Activated CD8-positive, alpha-beta memory T cell treated with anti-CD3 and anti-CD28 coated beads for 48 hours (primary cell): ENCODE results near the gene TAOK1.

ENCODE experiments used
- DNase-seq, 3 experiments: peaks; one replicate each; pipeline ENCODE4 v3.0.0-alpha.2; 2020; ENCODE audit warnings: low read depth in 2 of 3, low spot score in 2 of 3

Gene TAOK1

GRCh38 chr17:29568331-29569244, 178.4 kb downstream of the TAOK1 start, which contains the start of gene TP53I13:
TP53I13 (plus strand) TSS chr17:29568701; CDS start chr17:29568759, 58 bp downstream.
- peak in 2 of 3 experiments; percentile 73 to 78 for DNase-seq

- no peak for DNase-seq
These were observed 179.2 kb downstream of the TAOK1 start for GRCh38 chr17:29569245-29569950.

GRCh38 chr17:29570521-29570920, 180.4 kb downstream of the TAOK1 start:
- DNase-seq: no peak

- no peak for DNase-seq
These were observed 181.3 kb downstream of the TAOK1 start for GRCh38 chr17:29571486-29571882.

- no peak for DNase-seq
These were observed 181.9 kb downstream of the TAOK1 start for GRCh38 chr17:29571883-29572681.

- no peak for DNase-seq
These were observed 182.8 kb downstream of the TAOK1 start for GRCh38 chr17:29572691-29573557.

- no peak for DNase-seq
These were observed 183.4 kb downstream of the TAOK1 start for GRCh38 chr17:29573558-29573869.

GRCh38 chr17:29573871-29574731, 183.9 kb downstream of the TAOK1 start:
- DNase-seq: no peak

- DNase-seq: no peak
These were observed 184.8 kb downstream of the TAOK1 start for GRCh38 chr17:29574732-29575510.

- no peak for DNase-seq
These were observed 185.5 kb downstream of the TAOK1 start for GRCh38 chr17:29575511-29576213.

- DNase-seq: no peak
These were observed 186.2 kb downstream of the TAOK1 start for GRCh38 chr17:29576214-29577000.

GRCh38 chr17:29577001-29577370, 186.8 kb downstream of the TAOK1 start:
- no peak for DNase-seq

GRCh38 chr17:29577385-29578211, 187.4 kb downstream of the TAOK1 start:
- no peak for DNase-seq

GRCh38 chr17:29578626-29579485, 188.7 kb downstream of the TAOK1 start:
- no peak for DNase-seq

- DNase-seq: peak in 1 of 3 experiments; percentile 73
These were observed 190.0 kb downstream of the TAOK1 start for GRCh38 chr17:29579866-29580771.
